ENCODE results near the gene EXOC4. TPM values are rescaled to one million over a fixed set of nuclear protein-coding genes. Genes with fewer than 3 reads are reported as not detected.

EXOC4 gene
- total and polyA plus RNA-seq, 7 donors, result 16.4 to 76.7 (median 50.7) TPM

DNA sequence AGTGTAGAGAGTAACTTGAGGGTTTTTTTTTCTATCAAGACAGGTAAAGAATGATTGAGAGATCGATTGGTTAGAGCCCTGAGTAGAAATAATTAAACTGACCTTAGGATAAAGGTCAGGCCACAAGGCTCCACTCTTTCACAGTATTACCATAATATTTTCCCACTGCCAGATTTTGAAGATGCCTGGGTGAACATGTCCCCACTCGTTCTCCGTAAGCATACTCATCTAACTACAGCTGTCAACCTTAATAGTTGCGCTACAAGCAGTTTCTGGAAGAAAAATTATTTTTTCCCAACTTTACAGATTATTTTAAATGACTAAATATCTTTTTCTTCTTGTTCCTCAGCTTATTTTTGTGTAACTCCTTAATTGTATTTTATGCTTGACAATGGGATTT is 671.1 kb downstream of the EXOC4 start:
- intact Hi-C loops (cut with DNase I), result no loop called here
- Histone ChIP-seq H3K4me1 (no peaks in the 10 kb centered on the region), H3K27ac (no peak overlapping the region), H3K27me3 (no peaks in the 10 kb centered on the region), H3K36me3 (peaks cover 0 to 16% (median 2%) of the 10 kb centered on the region in 4 donors), H3K9me3 (peaks cover 0 to 10% (median 0%) of the 10 kb centered on the region in 4 donors), H3K4me3 (no peak overlapping the region)
- TF ChIP-seq, protein P1, sequence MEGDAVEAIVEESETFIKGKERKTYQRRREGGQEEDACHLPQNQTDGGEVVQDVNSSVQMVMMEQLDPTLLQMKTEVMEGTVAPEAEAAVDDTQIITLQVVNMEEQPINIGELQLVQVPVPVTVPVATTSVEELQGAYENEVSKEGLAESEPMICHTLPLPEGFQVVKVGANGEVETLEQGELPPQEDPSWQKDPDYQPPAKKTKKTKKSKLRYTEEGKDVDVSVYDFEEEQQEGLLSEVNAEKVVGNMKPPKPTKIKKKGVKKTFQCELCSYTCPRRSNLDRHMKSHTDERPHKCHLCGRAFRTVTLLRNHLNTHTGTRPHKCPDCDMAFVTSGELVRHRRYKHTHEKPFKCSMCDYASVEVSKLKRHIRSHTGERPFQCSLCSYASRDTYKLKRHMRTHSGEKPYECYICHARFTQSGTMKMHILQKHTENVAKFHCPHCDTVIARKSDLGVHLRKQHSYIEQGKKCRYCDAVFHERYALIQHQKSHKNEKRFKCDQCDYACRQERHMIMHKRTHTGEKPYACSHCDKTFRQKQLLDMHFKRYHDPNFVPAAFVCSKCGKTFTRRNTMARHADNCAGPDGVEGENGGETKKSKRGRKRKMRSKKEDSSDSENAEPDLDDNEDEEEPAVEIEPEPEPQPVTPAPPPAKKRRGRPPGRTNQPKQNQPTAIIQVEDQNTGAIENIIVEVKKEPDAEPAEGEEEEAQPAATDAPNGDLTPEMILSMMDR (IDR thresholded peaks at IDR 0.05), result no peak
- TF ChIP-seq POLR2A (IDR thresholded peaks at IDR 0.05) (no peak), POLR2AphosphoS5 (IDR thresholded peaks at IDR 0.05) (no peak), EP300 (IDR thresholded peaks at IDR 0.05) (no peak)
- DNase-seq, result no peak
- 97% methylated on average over 4 of the region's 4 CpGs for WGBS, 2 donors

DNA sequence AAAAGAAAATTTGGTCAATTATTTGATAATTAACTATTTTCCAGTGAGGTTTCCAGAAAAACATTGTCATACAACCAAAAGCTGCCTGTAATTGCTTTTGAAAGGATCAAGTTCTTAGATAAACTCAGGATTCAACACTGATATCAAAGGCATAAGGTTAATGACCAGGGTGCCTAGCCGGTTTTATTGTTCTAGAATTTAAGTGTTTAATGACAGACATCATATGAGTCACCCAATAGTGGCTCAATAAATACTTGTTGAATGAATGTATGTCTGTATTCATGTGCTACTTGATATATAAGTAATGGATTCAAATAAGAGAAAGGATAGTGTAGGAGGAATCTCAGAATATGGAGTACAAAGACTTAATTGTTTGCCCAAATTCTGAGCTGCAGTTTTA is 678.2 kb downstream of the EXOC4 start:
- no peak overlapping the region for H3K4me3 ChIP-seq
- no peak overlapping the region for H3K27ac ChIP-seq
- intact Hi-C loops (cut with DNase I), result no loop called here
- WGBS, 2 donors, result 16 to 74% methylated on average over 1 of the region's 1 CpG
- TF ChIP-seq, protein P1 (IDR thresholded peaks at IDR 0.05), result no peak
- H3K36me3 ChIP-seq, result no peaks in the 10 kb centered on the region
- H3K27me3 ChIP-seq, result no peaks in the 10 kb centered on the region
- H3K4me1 ChIP-seq, result no peaks in the 10 kb centered on the region
- no peak for DNase-seq
- no peaks in the 10 kb centered on the region for H3K9me3 ChIP-seq

- intact Hi-C loops (cut with DNase I), result no loop called here
- no peak for DNase-seq
- H3K27me3 ChIP-seq, result no peaks in the 10 kb centered on the region
- no peaks in the 10 kb centered on the region for H3K9me3 ChIP-seq
- no peaks in the 10 kb centered on the region for H3K36me3 ChIP-seq
- no peak for TF ChIP-seq POLR2A (IDR thresholded peaks at IDR 0.05)
- TF ChIP-seq, protein P1 (IDR thresholded peaks at IDR 0.05), result no peak
- no peak for TF ChIP-seq EP300 (IDR thresholded peaks at IDR 0.05)
- TF ChIP-seq POLR2AphosphoS5 (IDR thresholded peaks at IDR 0.05), result no peak
- H3K27ac ChIP-seq, result no peak overlapping the region
- 55 to 95% methylated on average over 1 of the region's 1 CpG for WGBS, 2 donors
- no peak overlapping the region for H3K4me3 ChIP-seq
- H3K4me1 ChIP-seq, result no peaks in the 10 kb centered on the region
Observed at GRCh38 chr7:133932591-133932990, 679.7 kb downstream of the EXOC4 start.

GRCh38 chr7:133934262-133934976 is 681.5 kb downstream of the EXOC4 start:
- Histone ChIP-seq H3K4me3 (no peak overlapping the region), H3K4me1 (no peaks in the 10 kb centered on the region), H3K36me3 (peaks cover 0 to 16% (median 0%) of the 10 kb centered on the region in 4 donors), H3K27ac (no peak overlapping the region), H3K9me3 (no peaks in the 10 kb centered on the region), H3K27me3 (no peaks in the 10 kb centered on the region)
- DNase-seq, result no peak
- 87 to 92% methylated on average over 9 of the region's 9 CpGs for WGBS, 2 donors
- no peak for TF ChIP-seq POLR2A (IDR thresholded peaks at IDR 0.05)
- TF ChIP-seq, protein P1 (IDR thresholded peaks at IDR 0.05), result no peak
- no peak for TF ChIP-seq POLR2AphosphoS5 (IDR thresholded peaks at IDR 0.05)
- TF ChIP-seq EP300 (IDR thresholded peaks at IDR 0.05), result no peak
- intact Hi-C loops (cut with DNase I), result no loop called here

GRCh38 chr7:133934977-133935330 is 682.1 kb downstream of the EXOC4 start:
- 70 to 95% methylated on average over 2 of the region's 2 CpGs for WGBS, 2 donors
- H3K36me3 ChIP-seq, result peaks cover 0 to 22% (median 0%) of the 10 kb centered on the region in 4 donors
- intact Hi-C loops (cut with DNase I), result no loop called here
- TF ChIP-seq POLR2A (IDR thresholded peaks at IDR 0.05) (no peak), EP300 (IDR thresholded peaks at IDR 0.05) (no peak), POLR2AphosphoS5 (IDR thresholded peaks at IDR 0.05) (no peak)
- TF ChIP-seq, protein P1 (IDR thresholded peaks at IDR 0.05), result no peak
- no peaks in the 10 kb centered on the region for H3K9me3 ChIP-seq
- H3K27ac ChIP-seq, result no peak overlapping the region
- no peaks in the 10 kb centered on the region for H3K27me3 ChIP-seq
- no peaks in the 10 kb centered on the region for H3K4me1 ChIP-seq
- no peak overlapping the region for H3K4me3 ChIP-seq
- no peak for DNase-seq

All from sigmoid colon (tissue), 7 donors.